A673 (cell line): ENCODE results near the gene ME3. TPM values are rescaled to one million over a fixed set of nuclear protein-coding genes. Genes with fewer than 3 reads are reported as not detected.

Experiments used
- BruUV-seq: library from RNA; stranded (reverse); fragments of 400-500 nt; replicated peaks from 2 replicates; lab custom pipeline; 2021; lab: Mats Ljungman, UMichigan
- CTCF ChIA-PET: fragments of 300-600 bp; sonication (Branson Sonifier 250); formaldehyde crosslinking; loops from one replicate; lab custom pipeline; 2022; ENCODE audit warnings: antibody characterized with exemption; lab: Charles Lee
- POLR2A ChIA-PET: fragments of 300-600 bp; sonication (Branson Sonifier 250); formaldehyde crosslinking; loops from one replicate; lab custom pipeline; 2022; ENCODE audit warnings: antibody characterized with exemption; ENCODE audit not compliant: low non-redundant PET; lab: Charles Lee
- DNase-seq: peaks from one replicate; pipeline ENCODE4 v3.0.0-alpha.2; 2015; ENCODE audit warnings: low spot score
- H3K27ac ChIP-seq: fragments of 200-600 bp; sonication (generic); 2 replicates; pipeline ENCODE4 v1.5.1; 2016; ENCODE audit warnings: mixed run types, low read depth, mild to moderate bottlenecking, mixed read lengths, antibody characterized with exemption, low read length; ENCODE audit not compliant: poor library complexity, severe bottlenecking
- H3K27me3 ChIP-seq: fragments of 200-600 bp; sonication (generic); replicated peaks from 2 replicates; pipeline ENCODE4 v1.6.1; 2017; ENCODE audit warnings: mixed run types, low read depth, mild to moderate bottlenecking, mixed read lengths, antibody characterized with exemption, low read length; ENCODE audit not compliant: insufficient read depth, poor library complexity
- H3K36me3 ChIP-seq: fragments of 200-600 bp; sonication (generic); 2 replicates; pipeline ENCODE4 v1.6.1; 2016; ENCODE audit warnings: mixed run types, mild to moderate bottlenecking, mixed read lengths, antibody characterized with exemption, low read length; ENCODE audit not compliant: insufficient read depth, poor library complexity, severe bottlenecking
- H3K4me1 ChIP-seq: fragments of 200-600 bp; sonication (generic); 2 replicates; pipeline ENCODE4 v1.6.1; 2017; ENCODE audit warnings: mixed run types, mild to moderate bottlenecking, mixed read lengths, antibody characterized with exemption, low read length; ENCODE audit not compliant: insufficient read depth, poor library complexity, severe bottlenecking
- H3K4me3 ChIP-seq: fragments of 200-600 bp; sonication (generic); 2 replicates; pipeline ENCODE4 v1.5.1; 2016; ENCODE audit warnings: low read depth, mixed run types, mild to moderate bottlenecking, mixed read lengths, low read length; ENCODE audit not compliant: poor library complexity, severe bottlenecking
- H3K9me3 ChIP-seq: fragments of 200-600 bp; sonication (generic); 2 replicates; pipeline ENCODE4 v1.6.1; 2016; ENCODE audit warnings: mixed run types, low read depth, mild to moderate bottlenecking, mixed read lengths, antibody characterized with exemption, low read length; ENCODE audit not compliant: poor library complexity, severe bottlenecking
- CTCF ChIP-seq: fragments of 300-800, 200-600 bp; sonication (generic); conservative IDR thresholded peaks from 2 replicates; pipeline ENCODE4 v1.5.1; 2017; ENCODE audit warnings: low read depth, mild to moderate bottlenecking, antibody characterized with exemption, low read length, moderate library complexity, mixed read lengths
- EZH2 ChIP-seq: fragments of 200-600 bp; sonication (generic); IDR thresholded peaks from 2 replicates; pipeline ENCODE4 v1.6.1; 2017; ENCODE audit warnings: borderline replicate concordance, low read depth, mild to moderate bottlenecking, mixed read lengths, antibody characterized with exemption, low read length; ENCODE audit not compliant: poor library complexity, severe bottlenecking
- intact Hi-C: fragments of 100-400 bp; cut with micrococcal nuclease; formaldehyde crosslinking; loops from one replicate; pipeline ENCODE4 v1.10.0; 2022; ENCODE audit not compliant: unreplicated experiment
- total RNA-seq: library from RNA; stranded (reverse); gene quantifications from 2 replicates; pipeline ENCODE4 v1.2.3, GENCODE V29; 2021

The ME3 gene
- total RNA-seq, 1 experiment from 2014 or later, result 7.6 TPM

- peak; percentile 76 for DNase-seq
- BruUV-seq, result no TSS peak
- intact Hi-C loops, result no loop called here
Measured at GRCh38 chr11:86696004-86696403, 23.6 kb upstream of the ME3 start.

GRCh38 chr11:86695373-86695772, 23.0 kb upstream of the ME3 start:
- Histone ChIP-seq H3K9me3 (no peaks in the 10 kb centered on the region), H3K4me1 (peaks cover 34% of the 10 kb centered on the region), H3K27ac (no peak overlapping the region), H3K4me3 (no peak overlapping the region), H3K27me3 (no peaks in the 10 kb centered on the region), H3K36me3 (no peaks in the 10 kb centered on the region)
- peak; percentile 33 for DNase-seq
- ChIA-PET POLR2A (no interaction called here), CTCF (no interaction called here)
- TF ChIP-seq EZH2, result no peak
- no peak for TF ChIP-seq CTCF
- no TSS peak for BruUV-seq
- intact Hi-C loops, result no loop called here

More at GRCh38 chr11:86696004-86696403, 23.6 kb upstream of the ME3 start:
- no peak overlapping the region for H3K4me3 ChIP-seq
- no peaks in the 10 kb centered on the region for H3K36me3 ChIP-seq
- ChIA-PET CTCF (no interaction called here), POLR2A (no interaction called here)
- H3K9me3 ChIP-seq, result no peaks in the 10 kb centered on the region
- H3K27me3 ChIP-seq, result no peaks in the 10 kb centered on the region
- no peak for TF ChIP-seq EZH2
- TF ChIP-seq CTCF, result no peak
- H3K27ac ChIP-seq, result no peak overlapping the region
- peaks cover 34% of the 10 kb centered on the region for H3K4me1 ChIP-seq

- Histone ChIP-seq H3K4me3 (no peak overlapping the region), H3K36me3 (no peaks in the 10 kb centered on the region), H3K4me1 (peaks cover 15% of the 10 kb centered on the region), H3K27ac (no peak overlapping the region), H3K9me3 (no peaks in the 10 kb centered on the region), H3K27me3 (no peaks in the 10 kb centered on the region)
- no TSS peak for BruUV-seq
- POLR2A ChIA-PET, result no interaction called here
- no peak for DNase-seq
- intact Hi-C loops, result no loop called here
- no peak for TF ChIP-seq EZH2
- no peak for TF ChIP-seq CTCF
- CTCF ChIA-PET, result interaction anchor here (0.7 kb wide), 1 partner anchor 84 kb away, joined by 3 read pairs; no protein-coding TSS in a partner anchor
Measured at GRCh38 chr11:86693518-86693917, 21.1 kb upstream of the ME3 start.
